Kidney (tissue), 14 donors: ENCODE results near the gene BLACAT1. TPM values are rescaled to one million over a fixed set of nuclear protein-coding genes. Genes with fewer than 3 reads are reported as not detected.

ENCODE experiments used
- DNase-seq, 5 donors: peaks; one replicate each; pipeline ENCODE4 v3.0.0-alpha.2; 2013 to 2020
- FAIRE-seq: peaks from 2 replicates; lab custom pipeline; 2012; peaks lifted over from hg19 to GRCh38; lab: Jason Lieb, UNC
- H3K27ac ChIP-seq, 2 donors: one replicate each; pipeline ENCODE4 v1.7.0; 2013; ENCODE audit warnings: low read depth in 2 of 2, low read length in 2 of 2, inconsistent platforms in 1 of 2
- H3K27me3 ChIP-seq: one replicate; pipeline ENCODE4 v1.7.1; 2013; ENCODE audit warnings: low read length, inconsistent platforms; ENCODE audit not compliant: control insufficient read depth, insufficient read depth
- H3K36me3 ChIP-seq, 3 donors: one replicate each; pipeline versions ENCODE4 v1.7.0 to v1.7.1; 2013; ENCODE audit warnings: low read length in 3 of 3, control low read depth in 1 of 3, inconsistent platforms in 1 of 3; ENCODE audit not compliant: insufficient read depth in 3 of 3, control insufficient read depth in 2 of 3
- H3K4me1 ChIP-seq, 3 donors: one replicate each; pipeline versions ENCODE4 v1.7.0 to v1.7.1; 2013; ENCODE audit warnings: low read length in 3 of 3, inconsistent platforms in 1 of 3, low read depth in 1 of 3; ENCODE audit not compliant: control insufficient read depth in 2 of 3, insufficient read depth in 2 of 3
- H3K4me3 ChIP-seq, 3 donors: one replicate each; pipeline versions ENCODE4 v1.7.0 to v1.8.1; 2013; ENCODE audit warnings: low read length in 3 of 3, control low read depth in 1 of 3, inconsistent platforms in 1 of 3
- H3K9ac ChIP-seq, 3 donors: one replicate each; pipeline versions ENCODE4 v1.7.0 to v1.7.1; 2013; ENCODE audit warnings: low read length in 3 of 3, control low read depth in 1 of 3, inconsistent platforms in 1 of 3
- H3K9me3 ChIP-seq, 3 donors: one replicate each; pipeline versions ENCODE4 v1.7.0 to v1.7.1; 2013; ENCODE audit warnings: low read length in 3 of 3, control low read depth in 1 of 3, inconsistent platforms in 1 of 3; ENCODE audit not compliant: control insufficient read depth in 2 of 3, insufficient read depth in 1 of 3
- intact Hi-C: fragments of 100-400 bp; cut with DNase I; formaldehyde crosslinking; loops from one replicate; pipeline ENCODE4 v1.11.1; 2022
- polyA plus RNA-seq: library from polyadenylated mRNA; stranded (reverse); fragments of 350-450 nt; fragmentation: Illumina TruSeq; extraction: RNeasy Lipid Tissue Mini Kit (QIAGEN cat#74804); gene quantifications from one replicate; pipeline ENCODE4 v1.2.3, GENCODE V29; 2014; ENCODE audit warnings: low read depth, low replicate concordance; ENCODE audit not compliant: insufficient read depth
- total RNA-seq: library from RNA; stranded (reverse); fragmentation: NEBNext Ultra II Directional; extraction: Animal tissue kit (Norgen Biotek cat#: 25700); gene quantifications from one replicate; pipeline ENCODE4 v1.2.1, GENCODE V29; 2021
- TF ChIP-seq, protein P1 (sequence below): IDR thresholded peaks from 3 replicates; pipeline ENCODE4 v1.5.1; 2012; ENCODE audit warnings: mild to moderate bottlenecking, moderate library complexity, borderline replicate concordance; ENCODE audit not compliant: insufficient read depth; ENCODE audit errors: extremely low read depth
- donor health status: control.
- donor health status: control.
- donor health status: control.
- donor health status: control.
- donor health status: control.
- donor health status: DM: yes; HTN: yes; CAD: no.
- donor health status: Normal renal cell carcinoma (clear cell type).

The BLACAT1 gene
- total and polyA plus RNA-seq, 2 donors from 2014 or later = 0.37 to 4.3 TPM

DNA sequence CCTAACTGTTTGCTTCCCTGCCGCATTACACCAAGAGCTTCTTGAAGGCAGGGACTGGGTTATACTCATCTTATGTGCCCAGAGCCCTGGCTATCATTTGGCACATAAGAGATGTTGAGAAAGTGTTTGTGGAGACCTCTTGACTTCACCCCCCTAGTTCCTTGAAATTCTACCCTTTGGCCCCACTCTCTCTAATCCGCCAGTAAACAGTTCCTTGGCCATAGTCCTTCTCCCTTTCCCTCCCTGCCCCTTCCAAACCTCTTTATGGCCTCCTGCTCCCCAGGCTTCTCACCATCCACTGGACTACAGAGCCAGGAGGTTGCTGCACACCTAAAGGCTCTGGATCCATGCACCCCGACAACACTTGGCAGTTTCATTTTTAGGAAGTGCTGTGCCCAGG lies 47.1 kb upstream of the BLACAT1 start:
- intact Hi-C loops = no loop called here
- Histone ChIP-seq H3K9ac (no peak overlapping the region), H3K4me1 (peaks cover 0 to 20% (median 12%) of the 10 kb centered on the region in 3 donors), H3K36me3 (no peaks in the 10 kb centered on the region), H3K9me3 (no peaks in the 10 kb centered on the region), H3K4me3 (no peak overlapping the region), H3K27me3 (no peaks in the 10 kb centered on the region), H3K27ac (no peak overlapping the region)
- DNase-seq (no peak), FAIRE-seq (no peak)
- TF ChIP-seq, protein P1, sequence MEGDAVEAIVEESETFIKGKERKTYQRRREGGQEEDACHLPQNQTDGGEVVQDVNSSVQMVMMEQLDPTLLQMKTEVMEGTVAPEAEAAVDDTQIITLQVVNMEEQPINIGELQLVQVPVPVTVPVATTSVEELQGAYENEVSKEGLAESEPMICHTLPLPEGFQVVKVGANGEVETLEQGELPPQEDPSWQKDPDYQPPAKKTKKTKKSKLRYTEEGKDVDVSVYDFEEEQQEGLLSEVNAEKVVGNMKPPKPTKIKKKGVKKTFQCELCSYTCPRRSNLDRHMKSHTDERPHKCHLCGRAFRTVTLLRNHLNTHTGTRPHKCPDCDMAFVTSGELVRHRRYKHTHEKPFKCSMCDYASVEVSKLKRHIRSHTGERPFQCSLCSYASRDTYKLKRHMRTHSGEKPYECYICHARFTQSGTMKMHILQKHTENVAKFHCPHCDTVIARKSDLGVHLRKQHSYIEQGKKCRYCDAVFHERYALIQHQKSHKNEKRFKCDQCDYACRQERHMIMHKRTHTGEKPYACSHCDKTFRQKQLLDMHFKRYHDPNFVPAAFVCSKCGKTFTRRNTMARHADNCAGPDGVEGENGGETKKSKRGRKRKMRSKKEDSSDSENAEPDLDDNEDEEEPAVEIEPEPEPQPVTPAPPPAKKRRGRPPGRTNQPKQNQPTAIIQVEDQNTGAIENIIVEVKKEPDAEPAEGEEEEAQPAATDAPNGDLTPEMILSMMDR = no peak

DNA sequence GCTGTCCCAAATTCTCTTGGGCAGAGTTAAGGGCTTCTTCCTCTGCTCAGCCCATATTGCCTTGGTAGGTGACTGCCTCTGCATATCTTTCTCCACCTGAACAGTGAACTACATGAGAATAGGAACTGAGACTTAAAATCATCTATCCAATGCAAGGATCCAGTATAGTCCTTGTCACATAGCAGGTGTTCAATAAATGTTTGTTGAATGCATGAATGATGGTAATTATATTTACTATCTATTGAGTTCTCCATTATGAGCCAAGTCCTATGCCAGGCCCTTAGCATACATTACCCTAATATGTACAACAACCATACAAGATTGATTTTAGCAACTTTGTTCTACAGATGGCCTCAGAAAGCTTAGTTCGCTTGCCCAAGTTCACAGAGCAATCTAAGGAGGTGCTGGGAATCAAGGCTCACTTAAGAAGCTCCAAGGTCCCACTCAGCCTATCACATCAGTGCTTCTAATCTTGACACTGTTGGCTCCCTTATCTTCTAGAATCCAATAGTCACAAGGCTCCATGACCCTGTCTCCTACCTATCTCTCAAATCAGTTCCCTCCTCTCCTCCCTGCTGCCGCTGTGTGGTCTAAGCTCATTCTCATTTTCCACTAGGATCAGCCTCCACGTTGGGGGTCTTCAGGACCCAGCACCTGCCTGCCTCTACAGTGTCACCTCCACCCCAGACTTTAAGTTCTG lies 46.4 kb upstream of the BLACAT1 start:
- H3K9me3 ChIP-seq = no peaks in the 10 kb centered on the region
- no peak overlapping the region for H3K27ac ChIP-seq
- TF ChIP-seq, protein P1 = no peak
- no peak for FAIRE-seq
- peaks cover 0 to 20% (median 8%) of the 10 kb centered on the region in 3 donors for H3K4me1 ChIP-seq
- intact Hi-C loops = no loop called here
- H3K4me3 ChIP-seq = no peak overlapping the region
- DNase-seq = no peak
- H3K36me3 ChIP-seq = no peaks in the 10 kb centered on the region
- H3K27me3 ChIP-seq = no peaks in the 10 kb centered on the region
- H3K9ac ChIP-seq = no peak overlapping the region

DNA sequence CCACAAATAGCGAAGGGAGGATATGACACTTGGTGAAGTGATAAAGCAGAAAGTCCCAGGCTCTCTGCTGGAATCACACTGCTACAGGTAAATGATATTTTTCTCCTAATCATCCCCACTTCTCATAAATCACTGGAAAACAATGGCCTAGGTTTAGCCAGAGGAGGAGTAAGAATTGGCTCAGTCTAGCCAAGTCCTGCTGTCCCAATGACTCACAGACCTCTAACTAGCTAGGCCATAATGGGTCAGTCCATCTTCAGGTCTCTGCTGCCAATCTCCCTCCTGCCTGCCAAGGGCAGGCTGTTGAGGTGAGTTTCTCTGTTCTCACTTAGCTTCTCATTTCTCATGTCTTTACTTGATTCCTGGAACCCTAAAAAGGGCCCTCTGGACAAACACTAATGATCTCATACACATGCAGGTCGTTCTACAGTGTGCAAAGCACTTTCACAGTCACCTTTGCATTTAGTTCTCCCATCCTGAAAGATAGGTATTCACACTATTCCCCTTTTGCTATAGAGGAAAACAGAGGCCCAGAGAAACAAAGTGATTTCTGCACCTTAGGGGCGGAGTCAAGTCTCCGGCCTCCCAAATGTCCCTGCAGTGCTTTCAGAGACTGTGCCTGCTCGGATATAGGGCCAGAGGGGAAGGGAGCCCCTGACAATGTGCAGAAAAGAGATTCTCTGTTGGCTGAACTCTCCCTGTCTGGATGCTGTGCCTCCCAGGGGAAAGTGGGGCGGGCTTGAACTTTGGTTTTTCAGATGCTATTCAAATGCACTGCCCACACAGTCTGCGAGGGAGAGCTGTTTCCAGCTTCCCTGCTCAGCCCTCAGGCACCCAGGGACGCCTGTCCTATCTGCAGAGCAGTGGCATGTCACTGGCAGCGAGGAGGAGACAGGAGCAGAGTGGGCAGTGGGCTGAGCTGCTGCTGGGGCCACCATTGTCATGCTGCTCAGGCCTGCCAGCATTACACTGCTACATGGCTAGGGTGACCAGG lies 44.7 kb upstream of the BLACAT1 start:
- no peaks in the 10 kb centered on the region for H3K36me3 ChIP-seq
- H3K4me3 ChIP-seq = no peak overlapping the region
- peaks cover 0 to 8% (median 0%) of the 10 kb centered on the region in 3 donors for H3K4me1 ChIP-seq
- FAIRE-seq (no peak), DNase-seq (peak in 1 of 5 donors; percentile 44)
- H3K9me3 ChIP-seq = no peaks in the 10 kb centered on the region
- intact Hi-C loops = no loop called here
- H3K27ac ChIP-seq = no peak overlapping the region
- TF ChIP-seq, protein P1 = no peak
- no peak overlapping the region for H3K9ac ChIP-seq
- H3K27me3 ChIP-seq = no peaks in the 10 kb centered on the region
